Natural killer cell (primary cell): Measurements from ENCODE around the gene CFAP251. TPM values are rescaled to one million over a fixed set of nuclear protein-coding genes. Genes with fewer than 3 reads are reported as not detected.

ENCODE experiments used
- ATAC-seq, 3 donors: fragments of 150-1000 bp in 2 of 3; fragments of 200-7000 bp in 1 of 3; cut with Tn5 transposase; 1 replicate in 1 of 3; 2 replicates in 2 of 3; pipeline ENCODE4 v1.10.0; 2021; ENCODE audit warnings: mild to moderate bottlenecking in 2 of 3, moderate library complexity in 2 of 3
- DNase-seq, 2 donors: peaks; one replicate each; pipeline versions ENCODE4 v3.0.0 to v3.0.0-alpha.2; 2013 to 2021; ENCODE audit warnings: mixed read lengths in 1 of 2
- H3K27ac ChIP-seq: one replicate; pipeline ENCODE4 v1.5.1; 2013; ENCODE audit warnings: mild to moderate bottlenecking, low read length
- H3K27me3 ChIP-seq: one replicate; pipeline ENCODE4 v1.6.1; 2013; ENCODE audit warnings: low read length; ENCODE audit not compliant: control insufficient read depth, insufficient read depth
- H3K36me3 ChIP-seq: one replicate; pipeline ENCODE4 v1.6.1; 2013; ENCODE audit warnings: low read length; ENCODE audit not compliant: control insufficient read depth, insufficient read depth
- H3K4me1 ChIP-seq: one replicate; pipeline ENCODE4 v1.6.1; 2013; ENCODE audit warnings: low read length; ENCODE audit not compliant: control insufficient read depth, insufficient read depth
- H3K4me3 ChIP-seq: one replicate; pipeline ENCODE4 v1.5.1; 2013; ENCODE audit warnings: low read length
- H3K9me3 ChIP-seq: one replicate; pipeline ENCODE4 v1.6.1; 2013; ENCODE audit warnings: low read length; ENCODE audit not compliant: control insufficient read depth, insufficient read depth
- H3K27ac Mint-ChIP-seq, 2 donors: one replicate each; pipeline ENCODE4 v1.8.0; 2022; ENCODE audit warnings: mild to moderate bottlenecking in 2 of 2, mixed read lengths in 2 of 2, moderate library complexity in 1 of 2
- H3K27me3 Mint-ChIP-seq, 2 donors: one replicate each; pipeline ENCODE4 v1.8.0; 2022; ENCODE audit warnings: low read depth in 2 of 2, mixed read lengths in 2 of 2
- H3K36me3 Mint-ChIP-seq: one replicate; pipeline ENCODE4 v1.8.0; 2022; ENCODE audit warnings: mixed read lengths
- H3K4me1 Mint-ChIP-seq, 2 donors: one replicate each; pipeline ENCODE4 v1.8.0; 2022; ENCODE audit warnings: mixed read lengths in 2 of 2
- H3K4me3 Mint-ChIP-seq: one replicate; pipeline ENCODE4 v1.8.0; 2022; ENCODE audit warnings: mild to moderate bottlenecking, moderate library complexity, mixed read lengths
- H3K9me3 Mint-ChIP-seq, 2 donors: one replicate each; pipeline ENCODE4 v1.8.0; 2022; ENCODE audit warnings: mixed read lengths in 2 of 2
- WGBS: methylation state at CpG from one replicate; pipeline ENCODE4 v1.1.7; 2013; ENCODE audit warnings: missing lambda C conversion rate; ENCODE audit not compliant: insufficient coverage; 5-methylcytosine and 5-hydroxymethylcytosine counted together
- intact Hi-C: fragments of 100-400 bp; cut with micrococcal nuclease; formaldehyde crosslinking; loops from one replicate; pipeline ENCODE4 v1.14.2; 2022
- total RNA-seq, 4 donors: library from RNA; stranded (reverse); fragments of 120-200 nt in 1 of 4; gene quantifications; one replicate each; pipeline versions ENCODE4 v1.2.3 to v1.2.4, GENCODE V29; 2013 to 2022
- TF ChIP-seq, protein P1 (sequence below): fragments of 200-600 bp; IDR thresholded peaks from one replicate; pipeline ENCODE4 v1.8.0; 2022; ENCODE audit warnings: antibody characterized with exemption

Gene CFAP251
- total RNA-seq, 3 donors from 2014 or later (not counting 1 experiment from before 2014, with no cell fraction given): 0.59 to 0.80 (median 0.59) TPM

DNA sequence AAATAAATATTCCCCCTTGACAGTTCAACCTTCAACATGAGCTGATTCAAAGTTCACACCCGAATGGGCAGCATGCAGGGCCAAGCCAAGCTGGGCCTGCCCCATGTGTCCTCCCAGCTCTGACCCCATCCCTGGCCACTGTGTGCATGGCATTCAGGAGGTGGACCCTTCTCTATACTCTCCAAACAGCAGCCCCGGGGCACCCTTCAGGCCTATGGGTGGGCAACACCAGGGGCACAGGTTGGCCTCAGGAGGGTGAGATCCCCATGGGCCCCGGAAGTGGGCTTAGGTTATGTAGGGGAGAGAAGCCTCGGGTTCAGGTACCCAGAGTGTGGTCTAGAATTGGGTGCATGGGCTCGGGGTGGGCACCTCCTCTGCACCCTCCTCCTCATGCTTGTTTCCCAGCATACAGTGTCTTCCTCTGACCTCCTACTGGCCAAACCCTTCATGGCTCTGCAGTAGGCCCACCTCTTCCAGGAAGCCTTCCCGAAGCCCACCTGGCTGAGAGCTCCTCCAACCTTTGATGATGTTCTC is 71.8 kb downstream of the CFAP251 start:
- no peaks in the 10 kb centered on the region for H3K36me3 ChIP-seq
- DNase-seq (no peak), ATAC-seq (no peak)
- Mint-ChIP-seq H3K9me3 (no peaks in the 10 kb centered on the region), H3K36me3 (no peaks in the 10 kb centered on the region), H3K4me3 (no peak overlapping the region), H3K27ac (no peak overlapping the region), H3K27me3 (no peaks in the 10 kb centered on the region), H3K4me1 (no peaks in the 10 kb centered on the region)
- no peak overlapping the region for H3K27ac ChIP-seq
- TF ChIP-seq, protein P1, sequence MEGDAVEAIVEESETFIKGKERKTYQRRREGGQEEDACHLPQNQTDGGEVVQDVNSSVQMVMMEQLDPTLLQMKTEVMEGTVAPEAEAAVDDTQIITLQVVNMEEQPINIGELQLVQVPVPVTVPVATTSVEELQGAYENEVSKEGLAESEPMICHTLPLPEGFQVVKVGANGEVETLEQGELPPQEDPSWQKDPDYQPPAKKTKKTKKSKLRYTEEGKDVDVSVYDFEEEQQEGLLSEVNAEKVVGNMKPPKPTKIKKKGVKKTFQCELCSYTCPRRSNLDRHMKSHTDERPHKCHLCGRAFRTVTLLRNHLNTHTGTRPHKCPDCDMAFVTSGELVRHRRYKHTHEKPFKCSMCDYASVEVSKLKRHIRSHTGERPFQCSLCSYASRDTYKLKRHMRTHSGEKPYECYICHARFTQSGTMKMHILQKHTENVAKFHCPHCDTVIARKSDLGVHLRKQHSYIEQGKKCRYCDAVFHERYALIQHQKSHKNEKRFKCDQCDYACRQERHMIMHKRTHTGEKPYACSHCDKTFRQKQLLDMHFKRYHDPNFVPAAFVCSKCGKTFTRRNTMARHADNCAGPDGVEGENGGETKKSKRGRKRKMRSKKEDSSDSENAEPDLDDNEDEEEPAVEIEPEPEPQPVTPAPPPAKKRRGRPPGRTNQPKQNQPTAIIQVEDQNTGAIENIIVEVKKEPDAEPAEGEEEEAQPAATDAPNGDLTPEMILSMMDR: no peak
- no peaks in the 10 kb centered on the region for H3K27me3 ChIP-seq
- WGBS: 89% methylated on average over 6 of the region's 6 CpGs
- peaks cover 4% of the 10 kb centered on the region for H3K4me1 ChIP-seq
- intact Hi-C loops: no loop called here
- H3K9me3 ChIP-seq: no peaks in the 10 kb centered on the region
- H3K4me3 ChIP-seq: no peak overlapping the region

DNA sequence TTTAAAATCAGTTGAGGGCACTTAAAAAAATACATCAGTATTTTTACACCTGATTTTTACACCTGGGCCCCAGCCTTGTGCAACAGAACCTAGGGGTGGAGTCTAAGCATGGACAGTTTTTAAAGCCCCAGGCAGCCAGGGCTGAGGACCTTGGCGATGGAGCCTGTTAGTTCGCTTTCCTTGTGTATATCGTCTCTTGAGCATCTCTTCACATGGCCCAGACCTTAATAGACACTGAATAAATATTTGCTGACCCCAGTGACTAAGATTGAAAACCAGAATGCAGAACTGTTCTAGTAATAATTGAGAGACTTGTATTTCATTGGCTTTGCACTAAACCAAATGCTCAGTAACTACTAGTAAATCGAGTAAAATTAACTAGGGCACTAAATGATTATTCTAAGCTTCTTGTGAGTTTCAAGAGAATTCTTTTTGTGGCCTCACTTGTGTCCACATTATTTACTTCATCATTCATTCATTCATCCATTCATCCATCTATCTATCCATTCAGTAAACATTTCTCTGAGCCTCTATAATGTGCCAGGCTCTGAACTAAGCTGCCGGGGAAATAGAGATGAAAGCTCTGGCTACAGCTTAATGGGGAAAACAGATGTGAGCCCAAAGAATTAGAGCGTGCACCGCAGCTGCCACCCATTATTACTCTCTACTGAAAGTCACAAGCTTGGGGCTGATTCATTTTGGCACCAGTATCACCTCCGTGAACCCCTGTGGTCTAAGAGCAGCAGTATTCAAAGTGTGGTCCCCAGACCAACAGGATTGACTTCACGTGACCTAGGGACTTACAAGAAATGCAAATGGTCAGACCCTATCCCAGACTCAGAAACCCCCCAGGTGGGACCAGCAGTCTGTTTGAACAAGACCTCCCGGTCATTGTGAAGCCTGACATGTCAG is 72.6 kb downstream of the CFAP251 start:
- Mint-ChIP-seq H3K4me3 (no peak overlapping the region), H3K4me1 (no peaks in the 10 kb centered on the region), H3K36me3 (no peaks in the 10 kb centered on the region), H3K27ac (no peak overlapping the region), H3K9me3 (no peaks in the 10 kb centered on the region), H3K27me3 (no peaks in the 10 kb centered on the region)
- no peaks in the 10 kb centered on the region for H3K9me3 ChIP-seq
- no peaks in the 10 kb centered on the region for H3K27me3 ChIP-seq
- H3K27ac ChIP-seq: no peak overlapping the region
- ATAC-seq (no peak), DNase-seq (no peak)
- TF ChIP-seq, protein P1: no peak
- H3K4me1 ChIP-seq: peaks cover 4% of the 10 kb centered on the region
- intact Hi-C loops: no loop called here
- no peak overlapping the region for H3K4me3 ChIP-seq
- 70% methylated on average over 10 of the region's 10 CpGs for WGBS
- H3K36me3 ChIP-seq: no peaks in the 10 kb centered on the region

DNA sequence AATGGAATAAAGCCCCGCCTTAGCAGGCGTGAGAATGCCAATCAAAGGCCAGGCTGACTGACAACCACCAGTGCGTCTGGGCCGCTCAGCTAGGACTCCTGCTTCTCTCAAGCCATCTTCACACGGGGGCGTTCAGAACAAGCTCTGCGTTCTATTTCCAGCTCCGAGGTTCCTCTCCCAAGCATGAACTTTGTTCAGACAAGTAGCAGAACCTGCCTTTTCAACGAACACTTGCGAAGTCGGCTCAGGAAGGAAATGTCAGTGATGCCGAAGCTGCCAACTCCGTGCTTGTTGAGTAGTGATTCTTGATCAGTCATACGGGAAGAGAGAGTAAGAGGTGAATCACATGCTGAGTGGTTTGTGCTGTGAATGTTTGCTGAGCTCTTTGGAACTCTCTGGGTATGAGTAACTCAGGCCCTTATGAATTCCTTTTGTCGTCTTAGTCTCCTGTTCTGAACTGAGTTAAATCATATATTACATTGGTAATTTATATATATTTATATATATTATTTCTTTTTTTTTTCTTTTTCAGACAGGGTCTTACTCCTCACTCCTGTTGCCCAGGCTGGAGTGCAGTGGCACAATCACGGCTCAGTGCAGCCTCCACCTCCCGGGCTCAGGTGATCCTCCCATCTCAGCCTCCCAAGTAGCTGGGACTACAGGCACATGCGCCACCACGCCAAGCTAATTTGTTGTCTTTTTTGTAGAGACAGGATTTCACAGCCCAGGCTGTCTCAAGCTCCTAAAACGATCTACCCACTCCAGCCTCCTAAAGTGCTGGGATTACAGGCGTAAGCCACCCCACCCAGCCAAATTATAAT is 73.9 kb downstream of the CFAP251 start:
- Histone ChIP-seq H3K4me3 (no peak overlapping the region), H3K36me3 (no peaks in the 10 kb centered on the region), H3K4me1 (peaks cover 4% of the 10 kb centered on the region), H3K27ac (peak overlapping the region; percentile 14), H3K9me3 (no peaks in the 10 kb centered on the region), H3K27me3 (no peaks in the 10 kb centered on the region)
- Mint-ChIP-seq H3K27me3 (peaks cover 0 to 5% of the 10 kb centered on the region in 2 donors), H3K9me3 (no peaks in the 10 kb centered on the region), H3K4me3 (no peak overlapping the region), H3K4me1 (no peaks in the 10 kb centered on the region), H3K27ac (no peak overlapping the region), H3K36me3 (no peaks in the 10 kb centered on the region)
- intact Hi-C loops: no loop called here
- WGBS: 32% methylated on average over 19 of the region's 21 CpGs
- TF ChIP-seq, protein P1: no peak
- ATAC-seq: peak; percentile 34 to 45 (median 37)
- peak in 1 of 2 donors; percentile 51 for DNase-seq
